ENCODE measurements around the gene ST3GAL2.

Gene ST3GAL2

GRCh38 chr16:70476272-70477020 lies 37.5 kb upstream of the ST3GAL2 start:
- H3K27ac ChIP-seq (ENCODE audit: poor library complexity, severe bottlenecking): peak overlapping the region; percentile 75
- no peak for TF ChIP-seq CTCF (IDR thresholded peaks at IDR 0.05; ENCODE audit: poor library complexity, severe bottlenecking)
- DNase-seq (ENCODE audit: low spot score) (no peak), ATAC-seq (ENCODE audit: low read depth) (peak; percentile 82)
- H3K27me3 ChIP-seq (ENCODE audit: insufficient read depth, poor library complexity, severe bottlenecking): no peaks in the 10 kb centered on the region
- peaks cover 26% of the 10 kb centered on the region for H3K36me3 ChIP-seq (ENCODE audit: low read depth)
- no peaks in the 10 kb centered on the region for H3K9me3 ChIP-seq (ENCODE audit: severe bottlenecking)
- no peak overlapping the region for H3K4me3 ChIP-seq (ENCODE audit: severe bottlenecking)
- peaks cover 15% of the 10 kb centered on the region for H3K4me1 ChIP-seq (ENCODE audit: insufficient read depth, poor library complexity, severe bottlenecking)

DNA sequence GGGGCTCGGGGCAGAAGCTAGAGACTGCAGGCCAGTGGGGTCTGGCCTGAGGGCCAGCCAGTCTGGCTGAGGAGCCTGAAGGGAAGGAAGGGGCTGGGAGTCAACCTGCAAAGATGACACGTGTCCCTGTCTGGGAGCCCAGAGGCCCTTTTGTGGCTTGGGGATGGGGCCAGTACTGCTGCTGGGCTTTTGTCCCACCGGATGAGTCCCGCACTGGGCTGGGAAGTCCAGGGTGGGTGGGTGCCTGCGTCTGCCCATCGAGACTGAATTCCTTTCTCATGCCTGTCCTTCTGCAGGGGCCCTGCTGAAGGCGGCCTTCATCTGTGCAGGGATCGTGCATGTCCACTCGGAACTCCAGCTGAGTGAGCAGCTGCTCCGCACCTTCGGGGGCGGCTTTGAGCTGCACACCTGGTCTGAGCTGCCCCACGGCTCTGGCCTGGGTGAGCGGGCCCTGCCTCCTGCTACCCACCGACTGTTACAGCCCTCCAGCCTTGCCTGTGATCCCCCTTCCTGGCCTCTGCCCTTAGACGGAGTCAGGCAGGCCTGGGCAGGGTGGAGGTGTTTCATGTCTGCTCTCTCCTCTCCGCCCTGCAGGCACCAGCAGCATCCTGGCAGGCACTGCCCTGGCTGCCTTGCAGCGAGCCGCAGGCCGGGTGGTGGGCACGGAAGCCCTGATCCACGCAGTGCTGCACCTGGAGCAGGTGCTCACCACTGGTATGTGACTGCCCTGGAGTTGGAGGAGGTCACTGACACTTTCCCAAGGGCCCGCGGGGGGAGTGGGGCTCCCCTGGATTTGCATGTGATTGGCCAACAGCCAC lies 36.4 kb upstream of the ST3GAL2 start:
- no peaks in the 10 kb centered on the region for H3K9me3 ChIP-seq (ENCODE audit: severe bottlenecking)
- H3K36me3 ChIP-seq (ENCODE audit: low read depth): peaks cover 15% of the 10 kb centered on the region
- peak; percentile 61 for DNase-seq (ENCODE audit: low spot score)
- H3K27me3 ChIP-seq (ENCODE audit: insufficient read depth, poor library complexity, severe bottlenecking): no peaks in the 10 kb centered on the region
- H3K27ac ChIP-seq (ENCODE audit: poor library complexity, severe bottlenecking): peak overlapping the region; percentile 75
- no peak overlapping the region for H3K4me3 ChIP-seq (ENCODE audit: severe bottlenecking)
- no peak for ATAC-seq (ENCODE audit: low read depth)
- peaks cover 15% of the 10 kb centered on the region for H3K4me1 ChIP-seq (ENCODE audit: insufficient read depth, poor library complexity, severe bottlenecking)
- no peak for TF ChIP-seq CTCF (IDR thresholded peaks at IDR 0.05; ENCODE audit: poor library complexity, severe bottlenecking)

- Histone ChIP-seq H3K4me1 (ENCODE audit: insufficient read depth, poor library complexity, severe bottlenecking) (peaks cover 15% of the 10 kb centered on the region), H3K36me3 (ENCODE audit: low read depth) (peaks cover 9% of the 10 kb centered on the region; the same call in 1 of the 2 replicates), H3K9me3 (ENCODE audit: severe bottlenecking) (no peaks in the 10 kb centered on the region), H3K27me3 (ENCODE audit: insufficient read depth, poor library complexity, severe bottlenecking) (no peaks in the 10 kb centered on the region), H3K27ac (ENCODE audit: poor library complexity, severe bottlenecking) (peak overlapping the region; percentile 75), H3K4me3 (ENCODE audit: severe bottlenecking) (no peak overlapping the region)
- DNase-seq (ENCODE audit: low spot score) (no peak), ATAC-seq (ENCODE audit: low read depth) (no peak)
- no peak for TF ChIP-seq CTCF (IDR thresholded peaks at IDR 0.05; ENCODE audit: poor library complexity, severe bottlenecking)
Observed at GRCh38 chr16:70474320-70475053, 35.6 kb upstream of the ST3GAL2 start.

DNA sequence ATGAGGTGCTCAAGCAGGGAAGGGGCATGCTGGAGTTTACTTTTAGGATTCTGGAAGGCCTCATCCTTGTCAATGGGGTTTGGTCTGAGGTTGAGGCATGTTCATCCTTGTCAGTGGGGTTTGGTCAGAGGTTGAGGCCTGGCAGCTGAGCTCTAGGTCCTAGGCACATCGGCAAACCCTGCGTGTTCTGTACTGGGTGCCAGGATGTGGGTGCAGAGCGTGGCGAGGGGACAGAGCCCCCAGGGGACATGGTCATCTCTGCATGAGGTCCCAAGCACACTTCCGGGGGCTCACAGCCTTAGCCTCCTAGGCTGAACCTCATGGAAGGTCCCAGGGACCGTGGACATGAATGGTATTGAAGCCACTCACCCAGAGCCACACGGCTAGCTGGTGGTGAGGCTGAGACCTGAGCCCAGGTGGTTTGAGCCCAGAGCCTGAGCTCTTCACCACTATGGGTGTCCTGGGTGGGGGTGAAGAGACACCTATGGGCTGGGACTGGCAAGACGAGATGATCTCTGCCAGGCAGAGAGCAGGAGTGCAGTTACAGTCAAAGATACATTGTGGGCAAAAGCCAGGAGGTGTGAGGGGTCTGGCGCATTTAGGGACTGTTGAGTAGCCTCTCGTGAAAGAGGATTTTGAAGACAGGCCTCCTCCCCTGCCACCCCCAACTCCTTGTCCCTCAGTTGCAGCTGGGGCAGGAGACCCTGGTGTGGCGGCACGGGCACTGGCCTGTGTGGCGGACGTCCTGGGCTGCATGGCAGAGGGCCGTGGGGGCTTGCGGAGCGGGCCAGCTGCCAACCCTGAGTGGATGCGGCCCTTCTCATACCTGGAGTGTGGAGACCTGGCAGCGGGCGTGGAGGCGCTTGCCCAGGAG lies 34.8 kb upstream of the ST3GAL2 start:
- Histone ChIP-seq H3K27ac (ENCODE audit: poor library complexity, severe bottlenecking) (no peak overlapping the region), H3K36me3 (ENCODE audit: low read depth) (peaks cover 4% of the 10 kb centered on the region; the same call in 1 of the 2 replicates), H3K4me1 (ENCODE audit: insufficient read depth, poor library complexity, severe bottlenecking) (peaks cover 15% of the 10 kb centered on the region), H3K4me3 (ENCODE audit: severe bottlenecking) (no peak overlapping the region), H3K27me3 (ENCODE audit: insufficient read depth, poor library complexity, severe bottlenecking) (no peaks in the 10 kb centered on the region), H3K9me3 (ENCODE audit: severe bottlenecking) (no peaks in the 10 kb centered on the region)
- no peak for TF ChIP-seq CTCF (IDR thresholded peaks at IDR 0.05; ENCODE audit: poor library complexity, severe bottlenecking)
- no peak for ATAC-seq (ENCODE audit: low read depth)
- peak; percentile 62 for DNase-seq (ENCODE audit: low spot score)
